ENCODE measurements around the gene TTC39A. TPM values are rescaled to one million over a fixed set of nuclear protein-coding genes. Genes with fewer than 3 reads are reported as not detected.

TTC39A gene
- polyA plus RNA-seq, 1 donor (not counting 4 experiments of a cell fraction or from before 2014, with no cell fraction given), result 1.4 TPM

GRCh38 chr1:51313268-51313852 is 17.0 kb downstream of the TTC39A start:
- Histone ChIP-seq H3K9me3 (ENCODE audit: control insufficient read depth, low read depth, low read length) (no peaks in the 10 kb centered on the region), H3K36me3 (ENCODE audit: control insufficient read depth in 2 of 2, extremely low read depth in 1 of 2, insufficient read depth in 2 of 2, low read length in 2 of 2) (no peaks in the 10 kb centered on the region), H3K4me2 (ENCODE audit: control insufficient read depth, extremely low read depth, insufficient read depth, low read depth, low read length) (no peak overlapping the region), H3K4me1 (ENCODE audit: control insufficient read depth, extremely low read depth, insufficient read depth, low read length) (peaks cover 21% of the 10 kb centered on the region), H4K20me1 (ENCODE audit: control insufficient read depth, extremely low read depth, insufficient read depth, low read length) (no peaks in the 10 kb centered on the region), H3K9ac (ENCODE audit: control insufficient read depth, extremely low read depth, insufficient read depth, low read length) (no peak overlapping the region), H3K27me3 (ENCODE audit: control insufficient read depth, extremely low read depth, insufficient read depth, low read length) (no peaks in the 10 kb centered on the region), H3K79me2 (ENCODE audit: control insufficient read depth, insufficient read depth, low read length) (no peaks in the 10 kb centered on the region), H3K4me3 (ENCODE audit: control insufficient read depth in 2 of 3, extremely low read depth in 1 of 3, insufficient read depth in 2 of 3, low read depth in 1 of 3, low read length in 3 of 3) (no peak overlapping the region), H3K27ac (ENCODE audit: control insufficient read depth, insufficient read depth, low read length) (peak overlapping the region; percentile 71), H3K9me1 (ENCODE audit: control insufficient read depth, extremely low read depth, insufficient read depth, low read length) (no peaks in the 10 kb centered on the region), H2AFZ (ENCODE audit: control insufficient read depth, low read length) (no peak overlapping the region)
- dilution Hi-C loops (cut with MboI; ENCODE audit: extremely low pct_ligation_motif_present, low sequenced_read_pairs), result no loop called here
- TF ChIP-seq CTCF (optimal IDR thresholded peaks at IDR 0.05 in 1 of 3, IDR thresholded peaks at IDR 0.05 in 1 of 3, conservative IDR thresholded peaks at IDR 0.05 in 1 of 3; ENCODE audit: extremely low read depth in 1 of 3, insufficient read depth in 2 of 3, low read length in 3 of 3) (peak in 2 of 3 experiments; percentile 4 to 22), EZH2 (IDR thresholded peaks at IDR 0.05; ENCODE audit: low read length) (no peak)
- DNase-seq (ENCODE audit: low read depth, low spot score), result no peak
- no peak for FAIRE-seq

DNA sequence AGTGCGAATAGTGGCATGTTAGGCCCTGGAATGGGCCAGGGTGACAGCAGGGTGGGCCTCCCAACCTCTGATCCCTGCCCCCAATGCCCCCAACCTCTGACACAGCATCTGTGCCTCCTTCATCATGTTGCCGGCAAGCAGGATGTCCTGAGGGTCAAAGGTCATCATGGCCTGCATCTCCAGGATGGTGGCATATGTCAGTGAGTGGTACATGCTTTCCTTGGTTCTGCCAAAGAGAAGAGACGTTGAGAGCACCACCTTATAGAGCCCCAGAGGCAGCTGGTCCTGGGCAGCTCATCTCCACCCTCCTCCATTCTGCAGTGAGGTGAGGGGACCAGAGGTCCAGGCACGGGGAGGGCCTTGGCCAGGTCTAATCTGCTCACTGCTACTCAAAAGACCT is 17.6 kb downstream of the TTC39A start:
- Histone ChIP-seq H3K4me1 (ENCODE audit: control insufficient read depth, extremely low read depth, insufficient read depth, low read length) (peaks cover 21% of the 10 kb centered on the region), H3K4me3 (ENCODE audit: control insufficient read depth in 2 of 3, extremely low read depth in 1 of 3, insufficient read depth in 2 of 3, low read depth in 1 of 3, low read length in 3 of 3) (no peak overlapping the region), H4K20me1 (ENCODE audit: control insufficient read depth, extremely low read depth, insufficient read depth, low read length) (no peaks in the 10 kb centered on the region), H3K9me1 (ENCODE audit: control insufficient read depth, extremely low read depth, insufficient read depth, low read length) (no peaks in the 10 kb centered on the region), H3K36me3 (ENCODE audit: control insufficient read depth in 2 of 2, extremely low read depth in 1 of 2, insufficient read depth in 2 of 2, low read length in 2 of 2) (no peaks in the 10 kb centered on the region), H2AFZ (ENCODE audit: control insufficient read depth, low read length) (no peak overlapping the region), H3K27me3 (ENCODE audit: control insufficient read depth, extremely low read depth, insufficient read depth, low read length) (no peaks in the 10 kb centered on the region), H3K4me2 (ENCODE audit: control insufficient read depth, extremely low read depth, insufficient read depth, low read depth, low read length) (no peak overlapping the region), H3K9me3 (ENCODE audit: control insufficient read depth, low read depth, low read length) (no peaks in the 10 kb centered on the region), H3K9ac (ENCODE audit: control insufficient read depth, extremely low read depth, insufficient read depth, low read length) (no peak overlapping the region), H3K79me2 (ENCODE audit: control insufficient read depth, insufficient read depth, low read length) (no peaks in the 10 kb centered on the region), H3K27ac (ENCODE audit: control insufficient read depth, insufficient read depth, low read length) (no peak overlapping the region)
- FAIRE-seq (no peak), DNase-seq (ENCODE audit: low read depth, low spot score) (no peak)
- TF ChIP-seq CTCF (optimal IDR thresholded peaks at IDR 0.05 in 1 of 3, IDR thresholded peaks at IDR 0.05 in 1 of 3, conservative IDR thresholded peaks at IDR 0.05 in 1 of 3; ENCODE audit: extremely low read depth in 1 of 3, insufficient read depth in 2 of 3, low read length in 3 of 3) (no peak), EZH2 (IDR thresholded peaks at IDR 0.05; ENCODE audit: low read length) (no peak)
- dilution Hi-C loops (cut with MboI; ENCODE audit: extremely low pct_ligation_motif_present, low sequenced_read_pairs), result no loop called here

Data from keratinocyte (primary cell).